ENCODE measurements around the gene DGKI. TPM values are rescaled to one million over a fixed set of nuclear protein-coding genes. Genes with fewer than 3 reads are reported as not detected.
"Not testable (repeated sequence)": the region's sequence is repeated elsewhere in the genome, so short reads cannot be mapped to it uniquely, and the experiment has no call there.

DGKI gene
- total RNA-seq, 1 donor from 2014 or later, result 5.5 TPM

DNA sequence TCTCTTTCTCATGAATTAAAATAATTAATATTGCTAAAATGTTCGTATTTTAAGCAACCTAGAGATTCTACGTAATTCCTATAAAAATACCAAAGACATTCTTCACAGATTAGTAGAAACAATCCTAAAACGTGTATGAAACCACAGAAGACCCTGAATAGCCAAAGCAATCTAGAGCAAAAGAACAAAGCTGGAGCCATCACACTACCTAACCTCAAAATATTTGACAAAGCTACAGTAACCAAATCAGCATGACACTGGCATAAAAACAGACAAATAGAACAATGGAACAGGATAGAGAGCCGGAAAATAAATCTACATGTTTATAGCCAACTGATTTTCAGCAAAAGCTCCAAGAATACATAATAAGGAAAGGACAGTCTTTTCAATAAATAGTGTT is 397.8 kb downstream of the DGKI start:
- Histone ChIP-seq H3K4me2 (no peak overlapping the region), H3K9ac (no peak overlapping the region), H3K27ac (no peak overlapping the region), H3K9me3 (ENCODE audit: low read depth) (no peaks in the 10 kb centered on the region), H3K4me1 (peaks cover 10% of the 10 kb centered on the region), H3K79me2 (ENCODE audit: low read depth) (no peaks in the 10 kb centered on the region), H3K4me3 (no peak overlapping the region), H2AFZ (replicated peaks) (no peak overlapping the region), H3F3A (ENCODE audit: low read depth) (peaks cover 7% of the 10 kb centered on the region), H3K36me3 (no peaks in the 10 kb centered on the region), H4K20me1 (ENCODE audit: low read depth) (no peaks in the 10 kb centered on the region), H3K27me3 (no peaks in the 10 kb centered on the region)
- H3K4me3 Mint-ChIP-seq, result no peak overlapping the region
- H3K27ac Mint-ChIP-seq, result no peak overlapping the region
- TF ChIP-seq, protein P1, sequence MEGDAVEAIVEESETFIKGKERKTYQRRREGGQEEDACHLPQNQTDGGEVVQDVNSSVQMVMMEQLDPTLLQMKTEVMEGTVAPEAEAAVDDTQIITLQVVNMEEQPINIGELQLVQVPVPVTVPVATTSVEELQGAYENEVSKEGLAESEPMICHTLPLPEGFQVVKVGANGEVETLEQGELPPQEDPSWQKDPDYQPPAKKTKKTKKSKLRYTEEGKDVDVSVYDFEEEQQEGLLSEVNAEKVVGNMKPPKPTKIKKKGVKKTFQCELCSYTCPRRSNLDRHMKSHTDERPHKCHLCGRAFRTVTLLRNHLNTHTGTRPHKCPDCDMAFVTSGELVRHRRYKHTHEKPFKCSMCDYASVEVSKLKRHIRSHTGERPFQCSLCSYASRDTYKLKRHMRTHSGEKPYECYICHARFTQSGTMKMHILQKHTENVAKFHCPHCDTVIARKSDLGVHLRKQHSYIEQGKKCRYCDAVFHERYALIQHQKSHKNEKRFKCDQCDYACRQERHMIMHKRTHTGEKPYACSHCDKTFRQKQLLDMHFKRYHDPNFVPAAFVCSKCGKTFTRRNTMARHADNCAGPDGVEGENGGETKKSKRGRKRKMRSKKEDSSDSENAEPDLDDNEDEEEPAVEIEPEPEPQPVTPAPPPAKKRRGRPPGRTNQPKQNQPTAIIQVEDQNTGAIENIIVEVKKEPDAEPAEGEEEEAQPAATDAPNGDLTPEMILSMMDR (IDR thresholded peaks at IDR 0.05), result no peak
- peaks cover 18% of the 10 kb centered on the region for H3K9me3 Mint-ChIP-seq
- DNase-seq (ENCODE audit: low spot score), result no peak
- H3K27me3 Mint-ChIP-seq (ENCODE audit: insufficient read depth, low read depth), result no peaks in the 10 kb centered on the region
- peaks cover 8% of the 10 kb centered on the region for H3K4me1 Mint-ChIP-seq
- peaks cover 5% of the 10 kb centered on the region for H3K36me3 Mint-ChIP-seq

DNA sequence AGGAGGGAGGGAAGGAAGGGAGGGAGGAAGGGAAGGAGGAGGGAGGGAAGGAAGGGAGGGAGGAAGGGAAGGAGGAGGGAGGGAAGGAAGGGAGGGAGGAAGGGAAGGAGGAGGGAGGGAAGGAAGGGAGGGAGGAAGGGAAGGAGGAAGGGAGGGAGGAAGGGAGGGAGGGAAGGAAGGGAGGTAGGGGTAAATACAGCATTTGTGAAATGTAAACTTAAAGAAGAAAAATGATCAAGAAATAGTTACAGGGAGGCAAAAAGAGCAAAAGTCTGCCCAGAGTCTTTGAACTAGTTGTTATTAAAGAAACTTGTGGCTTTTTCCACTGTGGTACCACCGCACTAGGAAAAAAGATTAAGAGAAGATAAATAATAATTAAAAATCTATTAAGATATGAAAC is 398.2 kb downstream of the DGKI start:
- H2AFZ ChIP-seq (replicated peaks); H3K4me3 Mint-ChIP-seq; H3F3A ChIP-seq (ENCODE audit: low read depth); H3K4me1 ChIP-seq; H4K20me1 ChIP-seq (ENCODE audit: low read depth); H3K4me3 ChIP-seq; H3K27me3 ChIP-seq; H3K79me2 ChIP-seq (ENCODE audit: low read depth); H3K27ac ChIP-seq; H3K4me2 ChIP-seq; H3K36me3 Mint-ChIP-seq; H3K9me3 ChIP-seq (ENCODE audit: low read depth); DNase-seq (ENCODE audit: low spot score); H3K4me1 Mint-ChIP-seq; H3K9ac ChIP-seq; H3K27ac Mint-ChIP-seq; H3K27me3 Mint-ChIP-seq (ENCODE audit: insufficient read depth, low read depth); H3K36me3 ChIP-seq: not testable (repeated sequence)
- H3K9me3 Mint-ChIP-seq, result peaks cover 18% of the 10 kb centered on the region

DNA sequence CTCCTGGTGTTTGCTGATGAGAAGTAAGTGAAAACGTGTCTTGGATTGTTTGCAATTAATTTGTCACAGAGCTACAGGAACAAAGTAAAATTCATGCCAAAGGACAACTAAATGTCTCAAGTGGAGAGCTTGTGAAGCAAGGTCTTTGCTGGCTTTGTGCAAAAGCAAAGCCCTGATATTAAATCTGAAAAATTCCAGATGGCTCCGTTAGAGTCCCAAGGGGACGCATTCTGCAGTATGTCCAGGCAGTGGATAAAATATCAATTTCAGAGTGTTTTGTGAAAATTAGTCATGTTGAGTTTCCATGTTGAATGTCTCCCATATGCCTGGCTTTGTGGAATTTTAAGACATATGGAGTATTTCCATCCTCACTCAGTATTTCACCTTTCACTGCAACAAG is 400.7 kb downstream of the DGKI start:
- Histone ChIP-seq H3K9ac (no peak overlapping the region), H3K27ac (no peak overlapping the region), H2AFZ (replicated peaks) (no peak overlapping the region), H3F3A (ENCODE audit: low read depth) (no peaks in the 10 kb centered on the region), H3K36me3 (no peaks in the 10 kb centered on the region), H3K4me1 (no peaks in the 10 kb centered on the region), H4K20me1 (ENCODE audit: low read depth) (no peaks in the 10 kb centered on the region), H3K9me3 (ENCODE audit: low read depth) (no peaks in the 10 kb centered on the region), H3K79me2 (ENCODE audit: low read depth) (no peaks in the 10 kb centered on the region), H3K4me2 (no peak overlapping the region), H3K4me3 (no peak overlapping the region), H3K27me3 (no peaks in the 10 kb centered on the region)
- TF ChIP-seq EZH2phosphoT487 (IDR thresholded peaks at IDR 0.05), result no peak
- no peak for TF ChIP-seq EZH2 (IDR thresholded peaks at IDR 0.05)
- TF ChIP-seq, protein P1 (IDR thresholded peaks at IDR 0.05), result no peak
- Mint-ChIP-seq H3K4me3 (no peak overlapping the region), H3K36me3 (peaks cover 5% of the 10 kb centered on the region), H3K27ac (no peak overlapping the region), H3K4me1 (no peaks in the 10 kb centered on the region), H3K27me3 (ENCODE audit: insufficient read depth, low read depth) (no peaks in the 10 kb centered on the region), H3K9me3 (peaks cover 22% of the 10 kb centered on the region)
- no peak for DNase-seq (ENCODE audit: low spot score)

DNA sequence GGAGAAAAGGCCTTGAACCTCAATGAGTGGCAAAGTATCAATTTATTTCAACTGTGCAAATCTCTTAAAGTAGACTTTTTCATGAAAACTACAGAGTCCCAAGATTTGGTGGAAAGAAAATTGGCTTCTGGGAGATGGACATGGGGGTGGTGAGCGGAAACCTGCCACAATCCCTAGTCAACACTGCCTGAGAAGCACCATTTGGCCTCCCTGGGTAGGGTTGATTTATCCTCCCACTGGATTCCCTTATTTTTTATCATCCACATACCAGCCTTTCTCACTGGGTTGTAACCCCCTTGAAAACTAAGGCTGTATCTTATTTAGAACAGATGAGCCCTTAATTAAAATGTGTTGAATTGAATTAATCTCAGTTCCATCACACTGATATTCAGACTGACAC is 401.5 kb downstream of the DGKI start:
- no peak overlapping the region for H3K27ac ChIP-seq
- H4K20me1 ChIP-seq (ENCODE audit: low read depth), result no peaks in the 10 kb centered on the region
- no peaks in the 10 kb centered on the region for H3K9me3 ChIP-seq (ENCODE audit: low read depth)
- no peaks in the 10 kb centered on the region for H3K79me2 ChIP-seq (ENCODE audit: low read depth)
- Mint-ChIP-seq H3K27ac (no peak overlapping the region), H3K9me3 (peaks cover 24% of the 10 kb centered on the region), H3K4me3 (no peak overlapping the region), H3K27me3 (ENCODE audit: insufficient read depth, low read depth) (no peaks in the 10 kb centered on the region), H3K4me1 (peaks cover 3% of the 10 kb centered on the region), H3K36me3 (peaks cover 7% of the 10 kb centered on the region)
- H3K4me2 ChIP-seq, result no peak overlapping the region
- H2AFZ ChIP-seq (replicated peaks), result no peak overlapping the region
- DNase-seq (ENCODE audit: low spot score), result no peak
- H3K4me1 ChIP-seq, result peaks cover 1% of the 10 kb centered on the region
- H3K4me3 ChIP-seq, result no peak overlapping the region
- no peaks in the 10 kb centered on the region for H3K27me3 ChIP-seq
- no peak overlapping the region for H3K9ac ChIP-seq
- H3K36me3 ChIP-seq, result no peaks in the 10 kb centered on the region
- TF ChIP-seq EZH2phosphoT487 (IDR thresholded peaks at IDR 0.05) (no peak), EZH2 (IDR thresholded peaks at IDR 0.05) (no peak)
- TF ChIP-seq, protein P1 (IDR thresholded peaks at IDR 0.05), result no peak
- no peaks in the 10 kb centered on the region for H3F3A ChIP-seq (ENCODE audit: low read depth)

Data from neural progenitor cell (in vitro differentiated cells).